ENCODE data around the gene CHD6.

GRCh38 chr20:41621421-41621820, 3.2 kb upstream of the CHD6 start:
- no peak for TF ChIP-seq POLR2A (IDR thresholded peaks at IDR 0.05; ENCODE audit: low read depth, low read length)
- TF ChIP-seq POLR2AphosphoS5 (IDR thresholded peaks at IDR 0.05; ENCODE audit: low read depth, low read length) = no peak
- no peak for TF ChIP-seq PAX5 (IDR thresholded peaks at IDR 0.05; ENCODE audit: insufficient read depth, low read length, severe bottlenecking)

All from GM12891 (cell line).